Neural cell (in vitro differentiated cells): ENCODE data around the gene MAPK8.

Experiments
- CTCF ChIP-seq: fragments of 450-650 bp; IDR thresholded peaks from 2 replicates; pipeline ENCODE4 v1.5.1; 2014; ENCODE audit warnings: antibody characterized with exemption, mild to moderate bottlenecking, moderate library complexity; ENCODE audit not compliant: poor library complexity, severe bottlenecking
- EZH2 ChIP-seq: fragments of 200-600, 300-800 bp; shearing (Covaris generic), sonication (generic); IDR thresholded peaks from 2 replicates; pipeline ENCODE4 v1.6.1; 2014; ENCODE audit warnings: antibody characterized with exemption, low read length, borderline replicate concordance, mild to moderate bottlenecking; ENCODE audit not compliant: insufficient read depth, poor library complexity, severe bottlenecking
- POLR2AphosphoS5 ChIP-seq: IDR thresholded peaks from 2 replicates; pipeline ENCODE4 v1.6.1; 2012
- SMC3 ChIP-seq: fragments of 450-650 bp; conservative IDR thresholded peaks from 2 replicates; pipeline ENCODE4 v1.6.1; 2014; ENCODE audit warnings: antibody characterized with exemption, mild to moderate bottlenecking, moderate library complexity; ENCODE audit not compliant: poor library complexity
- TAF1 ChIP-seq: IDR thresholded peaks from 2 replicates; pipeline ENCODE4 v1.6.1; 2012; ENCODE audit warnings: low read depth

GRCh38 chr10:48361176-48361575 is 54.7 kb downstream of the MAPK8 start:
- TF ChIP-seq CTCF: no peak
- TF ChIP-seq EZH2: no peak
- no peak for TF ChIP-seq SMC3
- no peak for TF ChIP-seq POLR2AphosphoS5
- no peak for TF ChIP-seq TAF1
